VCaP (cell line): ENCODE measurements around the gene SLC5A9.
"Not testable (repeated sequence)": the region's sequence is repeated elsewhere in the genome, so short reads cannot be mapped to it uniquely, and the experiment has no call there.

Experiments
- H3K27ac ChIP-seq: fragments of 450-650 bp; 2 replicates; pipeline ENCODE4 v1.5.1; 2017
- CTCF ChIP-seq: fragments of 450-650 bp; conservative IDR thresholded peaks from 2 replicates; pipeline ENCODE4 v1.5.1; 2017; ENCODE audit warnings: mild to moderate bottlenecking, moderate library complexity

The SLC5A9 gene

DNA sequence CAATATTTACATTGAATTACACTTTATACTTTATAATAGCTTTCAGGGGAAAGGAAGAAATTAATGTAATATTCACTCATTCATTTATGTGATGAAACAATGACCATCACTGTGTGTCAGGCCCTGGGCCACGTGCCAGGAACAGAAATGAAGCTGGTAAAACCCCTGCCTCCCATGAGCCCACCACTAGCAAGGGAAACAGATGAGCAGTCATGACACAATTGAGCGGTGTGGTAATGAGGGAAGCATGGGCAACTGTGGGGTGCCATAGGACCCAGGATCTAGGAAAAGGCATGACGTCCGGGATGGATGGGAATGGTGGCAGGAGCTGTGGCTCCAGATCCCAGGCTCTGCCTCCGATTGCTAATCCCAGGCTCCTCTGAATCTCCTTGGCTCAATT lies 17.0 kb upstream of the SLC5A9 start:
- H3K27ac ChIP-seq: no peak overlapping the region
- TF ChIP-seq CTCF: no peak

GRCh38 chr1:48206371-48206770 lies 16.1 kb upstream of the SLC5A9 start:
- H3K27ac ChIP-seq: no peak overlapping the region
- TF ChIP-seq CTCF: no peak

- no peak for TF ChIP-seq CTCF
- H3K27ac ChIP-seq: no peak overlapping the region
These were observed 15.4 kb upstream of the SLC5A9 start for GRCh38 chr1:48207131-48207530.

- TF ChIP-seq CTCF: no peak
These were observed 14.9 kb upstream of the SLC5A9 start for GRCh38 chr1:48207536-48208075.

GRCh38 chr1:48208251-48208650 lies 14.3 kb upstream of the SLC5A9 start:
- H3K27ac ChIP-seq: no peak overlapping the region
- TF ChIP-seq CTCF: no peak

More at GRCh38 chr1:48207536-48208075, 14.9 kb upstream of the SLC5A9 start:
- no peak overlapping the region for H3K27ac ChIP-seq

- no peak for TF ChIP-seq CTCF
- no peak overlapping the region for H3K27ac ChIP-seq
These were observed 13.9 kb upstream of the SLC5A9 start for GRCh38 chr1:48208652-48209051.

- H3K27ac ChIP-seq: not testable (repeated sequence)
These were observed 9.1 kb upstream of the SLC5A9 start for GRCh38 chr1:48213462-48213861.

GRCh38 chr1:48214366-48214765 lies 8.2 kb upstream of the SLC5A9 start:
- H3K27ac ChIP-seq: peak overlapping the region; percentile 80

- peak overlapping the region; percentile 80 for H3K27ac ChIP-seq
These were observed 7.7 kb upstream of the SLC5A9 start for GRCh38 chr1:48214820-48215219.

More at GRCh38 chr1:48214820-48215219, 7.7 kb upstream of the SLC5A9 start:
- no peak for TF ChIP-seq CTCF
